Neutrophil (primary cell): ENCODE results near the gene CRYGB.

Source experiments
- H3K27ac ChIP-seq: fragments of 200-600 bp; sonication (generic); 2 replicates; pipeline ENCODE4 v1.5.1; 2016; ENCODE audit warnings: mild to moderate bottlenecking, moderate library complexity
- H3K27me3 ChIP-seq: fragments of 200-600 bp; sonication (generic); 2 replicates; pipeline ENCODE4 v1.6.0; 2016; ENCODE audit warnings: mild to moderate bottlenecking
- H3K36me3 ChIP-seq: fragments of 200-600 bp; sonication (generic); 2 replicates; pipeline ENCODE4 v1.5.1; 2017
- H3K4me1 ChIP-seq, 2 experiments: fragments of 200-600 bp in 1 of 2; sonication (generic) in 1 of 2; 1 replicate in 1 of 2; 2 replicates in 1 of 2; pipeline versions ENCODE4 v1.5.1 to v1.6.1; 2013 to 2016; ENCODE audit warnings: low read depth in 1 of 2, low read length in 1 of 2, mild to moderate bottlenecking in 1 of 2, moderate library complexity in 1 of 2; ENCODE audit not compliant: control insufficient read depth in 1 of 2, insufficient read depth in 1 of 2
- H3K4me3 ChIP-seq, 2 experiments: fragments of 200-600 bp in 1 of 2; sonication (generic) in 1 of 2; 1 replicate in 1 of 2; 2 replicates in 1 of 2; pipeline ENCODE4 v1.5.1; 2013 to 2016; ENCODE audit warnings: low read depth in 1 of 2, low read length in 1 of 2, mild to moderate bottlenecking in 1 of 2, moderate library complexity in 1 of 2
- H3K9me3 ChIP-seq: fragments of 200-600 bp; sonication (generic); 2 replicates; pipeline ENCODE4 v1.5.1; 2016
- TF ChIP-seq, protein P1 (sequence below): fragments of 200-600 bp; sonication (generic); IDR thresholded peaks from 2 replicates; pipeline ENCODE4 v1.5.1; 2016; ENCODE audit warnings: antibody characterized with exemption

Gene CRYGB

DNA sequence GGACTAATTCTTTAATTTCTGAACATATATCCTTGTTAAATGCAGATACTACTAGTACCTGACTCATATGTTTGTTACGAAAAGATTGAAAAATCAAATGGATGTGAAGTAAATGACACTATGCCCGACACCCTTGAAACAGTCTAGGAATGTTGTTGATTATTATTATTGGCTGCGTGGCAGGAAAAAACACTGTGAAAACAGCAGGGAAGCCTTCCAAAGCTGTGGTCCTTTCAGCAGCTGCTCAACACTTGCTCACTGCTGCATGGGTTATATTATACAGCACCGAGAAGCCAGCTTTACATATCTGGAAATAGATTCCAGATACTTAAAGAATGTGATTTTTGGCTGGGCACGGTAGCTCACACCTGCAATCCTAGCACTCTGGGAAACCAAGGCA is 48.2 kb downstream of the CRYGB start:
- Histone ChIP-seq H3K4me1 (peaks cover 4 to 9% of the 10 kb centered on the region in 2 experiments), H3K4me3 (no peak overlapping the region), H3K27me3 (peaks cover 3% of the 10 kb centered on the region), H3K9me3 (no peaks in the 10 kb centered on the region), H3K27ac (no peak overlapping the region), H3K36me3 (no peaks in the 10 kb centered on the region)
- TF ChIP-seq, protein P1, sequence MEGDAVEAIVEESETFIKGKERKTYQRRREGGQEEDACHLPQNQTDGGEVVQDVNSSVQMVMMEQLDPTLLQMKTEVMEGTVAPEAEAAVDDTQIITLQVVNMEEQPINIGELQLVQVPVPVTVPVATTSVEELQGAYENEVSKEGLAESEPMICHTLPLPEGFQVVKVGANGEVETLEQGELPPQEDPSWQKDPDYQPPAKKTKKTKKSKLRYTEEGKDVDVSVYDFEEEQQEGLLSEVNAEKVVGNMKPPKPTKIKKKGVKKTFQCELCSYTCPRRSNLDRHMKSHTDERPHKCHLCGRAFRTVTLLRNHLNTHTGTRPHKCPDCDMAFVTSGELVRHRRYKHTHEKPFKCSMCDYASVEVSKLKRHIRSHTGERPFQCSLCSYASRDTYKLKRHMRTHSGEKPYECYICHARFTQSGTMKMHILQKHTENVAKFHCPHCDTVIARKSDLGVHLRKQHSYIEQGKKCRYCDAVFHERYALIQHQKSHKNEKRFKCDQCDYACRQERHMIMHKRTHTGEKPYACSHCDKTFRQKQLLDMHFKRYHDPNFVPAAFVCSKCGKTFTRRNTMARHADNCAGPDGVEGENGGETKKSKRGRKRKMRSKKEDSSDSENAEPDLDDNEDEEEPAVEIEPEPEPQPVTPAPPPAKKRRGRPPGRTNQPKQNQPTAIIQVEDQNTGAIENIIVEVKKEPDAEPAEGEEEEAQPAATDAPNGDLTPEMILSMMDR: no peak

DNA sequence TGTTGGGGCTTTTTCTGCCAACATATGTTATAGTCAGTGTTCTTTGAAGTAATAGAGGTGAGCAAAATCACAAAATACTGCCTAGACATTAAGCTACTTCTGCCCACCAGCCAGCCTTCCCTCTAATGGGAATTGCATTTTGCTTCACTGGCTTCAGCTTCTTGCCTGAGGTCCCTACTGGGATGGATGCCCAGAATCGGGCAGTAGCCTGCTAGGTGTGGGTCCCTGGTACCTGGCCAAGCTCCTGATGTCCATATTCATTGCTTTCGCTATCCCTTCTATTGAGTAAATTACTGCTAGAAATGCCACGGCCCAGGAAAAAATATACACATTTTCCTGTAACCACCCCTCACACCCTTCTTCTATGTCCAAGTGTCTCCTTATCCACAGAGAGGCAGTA is 48.6 kb downstream of the CRYGB start:
- TF ChIP-seq, protein P1: no peak
- no peak overlapping the region for H3K4me3 ChIP-seq
- no peaks in the 10 kb centered on the region for H3K9me3 ChIP-seq
- H3K36me3 ChIP-seq: no peaks in the 10 kb centered on the region
- no peak overlapping the region for H3K27ac ChIP-seq
- peaks cover 4 to 9% of the 10 kb centered on the region in 2 experiments for H3K4me1 ChIP-seq
- H3K27me3 ChIP-seq: peaks cover 3% of the 10 kb centered on the region

DNA sequence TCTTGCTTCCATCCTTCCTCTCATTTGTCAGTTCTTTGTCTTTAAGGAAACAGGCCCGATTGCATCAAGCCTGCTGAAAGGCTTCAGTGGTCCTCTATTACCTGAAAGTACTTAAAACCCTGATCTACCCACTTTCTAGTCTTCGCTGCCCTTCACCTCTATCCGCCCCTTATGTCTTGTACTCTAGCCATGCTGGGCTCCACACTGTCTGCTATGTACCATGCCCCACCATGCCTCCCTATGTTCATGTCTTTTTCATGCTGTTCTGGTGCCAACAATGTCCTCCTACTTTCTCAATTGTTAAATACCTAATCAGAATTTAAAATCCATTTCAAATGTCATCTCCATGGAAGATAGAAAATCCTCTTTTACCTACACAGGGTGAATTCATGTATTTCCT is 49.9 kb downstream of the CRYGB start:
- H3K4me1 ChIP-seq: peaks cover 4 to 9% of the 10 kb centered on the region in 2 experiments
- TF ChIP-seq, protein P1: no peak
- H3K36me3 ChIP-seq: no peaks in the 10 kb centered on the region
- H3K27me3 ChIP-seq: no peaks in the 10 kb centered on the region
- no peak overlapping the region for H3K4me3 ChIP-seq
- no peaks in the 10 kb centered on the region for H3K9me3 ChIP-seq
- no peak overlapping the region for H3K27ac ChIP-seq

DNA sequence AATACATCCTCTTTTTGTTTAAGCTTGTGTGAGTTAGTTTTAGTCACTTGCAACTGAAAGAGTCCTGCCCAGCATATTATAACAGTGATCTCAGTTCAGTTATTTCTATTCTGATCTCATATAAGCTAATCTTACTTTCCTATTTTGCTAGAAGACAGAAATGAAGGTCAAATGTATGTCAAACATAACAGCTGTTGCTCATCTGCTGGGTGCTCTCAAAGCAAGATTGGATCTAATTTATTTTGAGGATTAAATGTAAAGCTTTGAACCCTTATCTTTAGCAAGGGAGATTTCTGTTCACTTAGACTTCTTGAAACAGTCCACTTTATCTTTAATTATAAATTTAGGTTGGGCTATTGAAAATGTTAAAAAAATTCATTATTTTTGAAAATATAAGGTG is 52.8 kb downstream of the CRYGB start:
- Histone ChIP-seq H3K9me3 (no peaks in the 10 kb centered on the region), H3K36me3 (no peaks in the 10 kb centered on the region), H3K27me3 (no peaks in the 10 kb centered on the region), H3K4me3 (no peak overlapping the region), H3K27ac (no peak overlapping the region), H3K4me1 (peaks cover 4% of the 10 kb centered on the region in 2 experiments)
- TF ChIP-seq, protein P1: no peak
